WTC11 (cell line): ENCODE measurements around the gene MRPL2. TPM values are rescaled to one million over a fixed set of nuclear protein-coding genes. Genes with fewer than 3 reads are reported as not detected.

Source experiments
- ATAC-seq: fragments of 200-7000 bp; cut with Tn5 transposase; 2 replicates; pipeline ENCODE4 v1.10.0; 2021; ENCODE audit warnings: mild to moderate bottlenecking, moderate library complexity
- CTCF ChIA-PET: fragments of 300-600 bp; sonication (Branson Sonifier 250); formaldehyde crosslinking; loops from one replicate; lab custom pipeline; 2021; ENCODE audit warnings: antibody characterized with exemption; lab: Charles Lee
- POLR2A ChIA-PET: fragments of 350-600 bp; sonication (Branson Sonifier 250); formaldehyde crosslinking; loops from one replicate; lab custom pipeline; 2021; ENCODE audit warnings: antibody characterized with exemption; lab: Charles Lee
- DNase-seq: peaks from one replicate; pipeline ENCODE4 v3.0.0; 2021; ENCODE audit warnings: low spot score
- H3K27ac Mint-ChIP-seq: 2 replicates; pipeline ENCODE4 v1.8.0; 2021; ENCODE audit warnings: mixed read lengths
- H3K27me3 Mint-ChIP-seq: 2 replicates; pipeline ENCODE4 v1.8.0; 2021; ENCODE audit warnings: low read depth, mild to moderate bottlenecking, moderate library complexity, mixed read lengths
- H3K36me3 Mint-ChIP-seq: 2 replicates; pipeline ENCODE4 v1.8.0; 2021; ENCODE audit warnings: mixed read lengths
- H3K4me1 Mint-ChIP-seq: 2 replicates; pipeline ENCODE4 v1.8.0; 2022; ENCODE audit warnings: mixed read lengths
- H3K4me3 Mint-ChIP-seq: 2 replicates; pipeline ENCODE4 v1.8.0; 2021; ENCODE audit warnings: mild to moderate bottlenecking, moderate library complexity, mixed read lengths
- H3K9me3 Mint-ChIP-seq: 2 replicates; pipeline ENCODE4 v1.8.0; 2021; ENCODE audit warnings: mixed read lengths
- CBFB ChIP-seq: sonication (generic); formaldehyde crosslinking; IDR thresholded peaks from 2 replicates; pipeline ENCODE4 v1.8.1; 2022; ENCODE audit warnings: mild to moderate bottlenecking, low read depth, missing genetic modification reagents
- CREM ChIP-seq: sonication (generic); formaldehyde crosslinking; IDR thresholded peaks from 2 replicates; pipeline ENCODE4 v1.8.1; 2022; ENCODE audit warnings: mild to moderate bottlenecking, missing genetic modification reagents, moderate library complexity
- E2F1 ChIP-seq: sonication (generic); formaldehyde crosslinking; IDR thresholded peaks from 2 replicates; pipeline ENCODE4 v1.8.0; 2022; ENCODE audit warnings: mild to moderate bottlenecking, missing genetic modification reagents
- ELF4 ChIP-seq: sonication (generic); formaldehyde crosslinking; IDR thresholded peaks from 2 replicates; pipeline ENCODE4 v1.8.1; 2022; ENCODE audit warnings: low read depth, mild to moderate bottlenecking, moderate library complexity, missing genetic modification reagents
- FOXJ3 ChIP-seq: sonication (generic); formaldehyde crosslinking; IDR thresholded peaks from 2 replicates; pipeline ENCODE4 v1.9.0; 2021; ENCODE audit warnings: missing genetic modification reagents, mild to moderate bottlenecking, borderline replicate concordance
- FOXK1 ChIP-seq: sonication (generic); formaldehyde crosslinking; IDR thresholded peaks from 2 replicates; pipeline ENCODE4 v1.8.0; 2022; ENCODE audit warnings: mild to moderate bottlenecking, moderate library complexity, missing genetic modification reagents
- MAX ChIP-seq: sonication (generic); formaldehyde crosslinking; IDR thresholded peaks from 2 replicates; pipeline ENCODE4 v1.8.0; 2022; ENCODE audit warnings: mild to moderate bottlenecking, missing genetic modification reagents
- MYBL2 ChIP-seq: sonication (generic); formaldehyde crosslinking; IDR thresholded peaks from 2 replicates; pipeline ENCODE4 v1.8.1; 2023; ENCODE audit warnings: mild to moderate bottlenecking, moderate library complexity, missing genetic modification reagents
- SP1 ChIP-seq: sonication (generic); formaldehyde crosslinking; conservative IDR thresholded peaks from 2 replicates; pipeline ENCODE4 v1.8.1; 2022; ENCODE audit warnings: missing genetic modification reagents
- TEAD1 ChIP-seq: sonication (generic); formaldehyde crosslinking; IDR thresholded peaks from 2 replicates; pipeline ENCODE4 v1.8.0; 2022; ENCODE audit warnings: mild to moderate bottlenecking, missing genetic modification reagents
- USF1 ChIP-seq: sonication (generic); formaldehyde crosslinking; IDR thresholded peaks from 2 replicates; pipeline ENCODE4 v1.8.0; 2022; ENCODE audit warnings: mild to moderate bottlenecking, missing genetic modification reagents
- ZNF532 ChIP-seq: fragments of 250-450 bp; sonication (Bioruptor Pico); IDR thresholded peaks from 2 replicates; pipeline ENCODE4 v1.9.0; 2021; ENCODE audit warnings: mild to moderate bottlenecking, borderline replicate concordance
- ZNF671 ChIP-seq: fragments of 250-450 bp; sonication (Bioruptor Pico); IDR thresholded peaks from 2 replicates; pipeline ENCODE4 v1.8.0; 2021; ENCODE audit warnings: mild to moderate bottlenecking
- ZSCAN18 ChIP-seq: fragments of 250-450 bp; sonication (Bioruptor Pico); IDR thresholded peaks from 2 replicates; pipeline ENCODE4 v2.1.2; 2022; ENCODE audit warnings: mild to moderate bottlenecking, moderate library complexity
- total RNA-seq: library from RNA; stranded (reverse); gene quantifications from 3 replicates; pipeline ENCODE4 v1.2.3, GENCODE V29; 2021
- TF ChIP-seq, protein P1 (sequence below): sonication (generic); formaldehyde crosslinking; IDR thresholded peaks from 2 replicates; pipeline ENCODE4 v1.8.1; 2023; ENCODE audit warnings: mild to moderate bottlenecking, missing genetic modification reagents, moderate library complexity
- TF ChIP-seq, protein P2 (sequence below): sonication (generic); formaldehyde crosslinking; IDR thresholded peaks from 2 replicates; pipeline ENCODE4 v1.8.1; 2022; ENCODE audit warnings: low read depth, mild to moderate bottlenecking, moderate library complexity, missing genetic modification reagents, borderline replicate concordance
- TF ChIP-seq, protein P3 (sequence below): sonication (generic); formaldehyde crosslinking; IDR thresholded peaks from 2 replicates; pipeline ENCODE4 v1.8.0; 2022; ENCODE audit warnings: mild to moderate bottlenecking, missing genetic modification reagents
- TF ChIP-seq, protein P4 (sequence below): sonication (generic); formaldehyde crosslinking; IDR thresholded peaks from 2 replicates; pipeline ENCODE4 v1.8.1; 2022; ENCODE audit warnings: mild to moderate bottlenecking, missing genetic modification reagents, moderate library complexity, borderline replicate concordance

MRPL2 gene
- total RNA-seq, 1 experiment from 2014 or later, result 131 TPM

- Mint-ChIP-seq H3K4me1 (peaks cover 28% of the 10 kb centered on the region), H3K27me3 (no peaks in the 10 kb centered on the region), H3K36me3 (peaks cover 56% of the 10 kb centered on the region), H3K27ac (peak within 1 kb of the TSS; percentile 95), H3K4me3 (peak within 1 kb of the TSS; percentile 99), H3K9me3 (no peaks in the 10 kb centered on the region)
- peak; percentile 99 for DNase-seq
- peak; percentile 93 for ATAC-seq
- POLR2A ChIA-PET, result interaction anchor here (0.5 to 1.7 kb wide), 16 partner anchors 8 to 231 kb away, joined by 3 to 9 read pairs (median 5); partner anchors contain the start of genes CNPY3, CUL7, GNMT and KLC4
- CTCF ChIA-PET, result interaction anchor here (0.6 to 3.1 kb wide), 22 partner anchors 10 to 843 kb away, joined by 3 to 22 read pairs (median 4); partner anchors contain the start of genes CNPY3, DNPH1, GNMT and KLC4
- TF ChIP-seq, protein P1, sequence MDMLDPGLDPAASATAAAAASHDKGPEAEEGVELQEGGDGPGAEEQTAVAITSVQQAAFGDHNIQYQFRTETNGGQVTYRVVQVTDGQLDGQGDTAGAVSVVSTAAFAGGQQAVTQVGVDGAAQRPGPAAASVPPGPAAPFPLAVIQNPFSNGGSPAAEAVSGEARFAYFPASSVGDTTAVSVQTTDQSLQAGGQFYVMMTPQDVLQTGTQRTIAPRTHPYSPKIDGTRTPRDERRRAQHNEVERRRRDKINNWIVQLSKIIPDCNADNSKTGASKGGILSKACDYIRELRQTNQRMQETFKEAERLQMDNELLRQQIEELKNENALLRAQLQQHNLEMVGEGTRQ (CRISPR knock-in tag), result peak; percentile 80
- peak; percentile 88 for TF ChIP-seq MAX
- TF ChIP-seq, protein P2, sequence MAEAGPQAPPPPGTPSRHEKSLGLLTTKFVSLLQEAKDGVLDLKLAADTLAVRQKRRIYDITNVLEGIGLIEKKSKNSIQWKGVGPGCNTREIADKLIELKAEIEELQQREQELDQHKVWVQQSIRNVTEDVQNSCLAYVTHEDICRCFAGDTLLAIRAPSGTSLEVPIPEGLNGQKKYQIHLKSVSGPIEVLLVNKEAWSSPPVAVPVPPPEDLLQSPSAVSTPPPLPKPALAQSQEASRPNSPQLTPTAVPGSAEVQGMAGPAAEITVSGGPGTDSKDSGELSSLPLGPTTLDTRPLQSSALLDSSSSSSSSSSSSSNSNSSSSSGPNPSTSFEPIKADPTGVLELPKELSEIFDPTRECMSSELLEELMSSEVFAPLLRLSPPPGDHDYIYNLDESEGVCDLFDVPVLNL (CRISPR knock-in tag), result no peak
- no peak for TF ChIP-seq ELF4 (CRISPR knock-in tag)
- no peak for TF ChIP-seq MYBL2 (CRISPR knock-in tag)
- TF ChIP-seq ZNF532 (CRISPR knock-in tag), result no peak
- no peak for TF ChIP-seq FOXJ3
- peak; percentile 99 for TF ChIP-seq FOXK1
- TF ChIP-seq CBFB (CRISPR knock-in tag), result no peak
- no peak for TF ChIP-seq ZSCAN18
- 0 out of 2 replicates have a peak, but pooled peaks have one; percentile 21 for TF ChIP-seq CREM (CRISPR knock-in tag)
- TF ChIP-seq, protein P3, sequence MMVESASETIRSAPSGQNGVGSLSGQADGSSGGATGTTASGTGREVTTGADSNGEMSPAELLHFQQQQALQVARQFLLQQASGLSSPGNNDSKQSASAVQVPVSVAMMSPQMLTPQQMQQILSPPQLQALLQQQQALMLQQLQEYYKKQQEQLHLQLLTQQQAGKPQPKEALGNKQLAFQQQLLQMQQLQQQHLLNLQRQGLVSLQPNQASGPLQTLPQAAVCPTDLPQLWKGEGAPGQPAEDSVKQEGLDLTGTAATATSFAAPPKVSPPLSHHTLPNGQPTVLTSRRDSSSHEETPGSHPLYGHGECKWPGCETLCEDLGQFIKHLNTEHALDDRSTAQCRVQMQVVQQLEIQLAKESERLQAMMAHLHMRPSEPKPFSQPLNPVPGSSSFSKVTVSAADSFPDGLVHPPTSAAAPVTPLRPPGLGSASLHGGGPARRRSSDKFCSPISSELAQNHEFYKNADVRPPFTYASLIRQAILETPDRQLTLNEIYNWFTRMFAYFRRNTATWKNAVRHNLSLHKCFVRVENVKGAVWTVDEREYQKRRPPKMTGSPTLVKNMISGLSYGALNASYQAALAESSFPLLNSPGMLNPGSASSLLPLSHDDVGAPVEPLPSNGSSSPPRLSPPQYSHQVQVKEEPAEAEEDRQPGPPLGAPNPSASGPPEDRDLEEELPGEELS (CRISPR knock-in tag), result peak; percentile 71; the same call in 1 of the 2 replicates
- TF ChIP-seq USF1 (CRISPR knock-in tag), result peak; percentile 82
- TF ChIP-seq ZNF671 (CRISPR knock-in tag), result no peak
- peak; percentile 54; the same call in 1 of the 2 replicates for TF ChIP-seq TEAD1 (CRISPR knock-in tag)
- TF ChIP-seq E2F1 (CRISPR knock-in tag), result no peak
- TF ChIP-seq SP1 (CRISPR knock-in tag), result peak; percentile 72
- TF ChIP-seq, protein P4, sequence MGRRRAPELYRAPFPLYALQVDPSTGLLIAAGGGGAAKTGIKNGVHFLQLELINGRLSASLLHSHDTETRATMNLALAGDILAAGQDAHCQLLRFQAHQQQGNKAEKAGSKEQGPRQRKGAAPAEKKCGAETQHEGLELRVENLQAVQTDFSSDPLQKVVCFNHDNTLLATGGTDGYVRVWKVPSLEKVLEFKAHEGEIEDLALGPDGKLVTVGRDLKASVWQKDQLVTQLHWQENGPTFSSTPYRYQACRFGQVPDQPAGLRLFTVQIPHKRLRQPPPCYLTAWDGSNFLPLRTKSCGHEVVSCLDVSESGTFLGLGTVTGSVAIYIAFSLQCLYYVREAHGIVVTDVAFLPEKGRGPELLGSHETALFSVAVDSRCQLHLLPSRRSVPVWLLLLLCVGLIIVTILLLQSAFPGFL, result no peak
Observed at GRCh38 chr6:43013843-43014433, 45.3 kb downstream of the MRPL2 start, which contains the start of the genes KLHDC3 and MEA1. Gene KLHDC3, plus strand, starts transcription at chr6:43014249. Its CDS starts 2,944 bp downstream, at chr6:43017193. Gene MEA1, minus strand, starts transcription at chr6:43013946. Its CDS starts 133 bp downstream, at chr6:43013813.
